Glomerular visceral epithelial cell (primary cell): ENCODE data around the gene TUBGCP3.
"Not testable (repeated sequence)": the region's sequence is repeated elsewhere in the genome, so short reads cannot be mapped to it uniquely, and the experiment has no call there.

ENCODE experiments used
- DNase-seq: peaks from one replicate; pipeline ENCODE4 v3.0.0-alpha.2; 2016; ENCODE audit errors: extremely low spot score

Gene TUBGCP3

GRCh38 chr13:112576768-112577167 lies 11.2 kb downstream of the TUBGCP3 start:
- DNase-seq: no peak

GRCh38 chr13:112576191-112576590 lies 11.8 kb downstream of the TUBGCP3 start:
- no peak for DNase-seq

- DNase-seq: no peak
Observed at GRCh38 chr13:112575675-112576074, 12.3 kb downstream of the TUBGCP3 start.

- DNase-seq: no peak
Observed at GRCh38 chr13:112574834-112575613, 12.9 kb downstream of the TUBGCP3 start.

GRCh38 chr13:112574416-112574815 lies 13.5 kb downstream of the TUBGCP3 start:
- no peak for DNase-seq

GRCh38 chr13:112573710-112574109 lies 14.2 kb downstream of the TUBGCP3 start:
- no peak for DNase-seq

GRCh38 chr13:112572366-112572765 lies 15.6 kb downstream of the TUBGCP3 start:
- no peak for DNase-seq

- DNase-seq: no peak
Observed at GRCh38 chr13:112569821-112570220, 18.1 kb downstream of the TUBGCP3 start.

- DNase-seq: no peak
Observed at GRCh38 chr13:112567161-112567862, 20.6 kb downstream of the TUBGCP3 start.

- DNase-seq: no peak
Observed at GRCh38 chr13:112562786-112563383, 25.1 kb downstream of the TUBGCP3 start.

GRCh38 chr13:112562254-112562653 lies 25.7 kb downstream of the TUBGCP3 start:
- no peak for DNase-seq

GRCh38 chr13:112561478-112561877 lies 26.5 kb downstream of the TUBGCP3 start:
- DNase-seq: no peak

- no peak for DNase-seq
Observed at GRCh38 chr13:112558696-112559418, 29.1 kb downstream of the TUBGCP3 start.

- no peak for DNase-seq
Observed at GRCh38 chr13:112556600-112556999, 31.4 kb downstream of the TUBGCP3 start.

- no peak for DNase-seq
Observed at GRCh38 chr13:112554214-112554850, 33.6 kb downstream of the TUBGCP3 start.

- not testable (repeated sequence) for DNase-seq
Observed at GRCh38 chr13:112548975-112549374, 39.0 kb downstream of the TUBGCP3 start.

GRCh38 chr13:112545856-112546255 lies 42.1 kb downstream of the TUBGCP3 start:
- peak; percentile 43 for DNase-seq

- DNase-seq: no peak
Observed at GRCh38 chr13:112532837-112533745, 54.9 kb downstream of the TUBGCP3 start.

GRCh38 chr13:112531263-112531794 lies 56.6 kb downstream of the TUBGCP3 start:
- DNase-seq: no peak

- DNase-seq: no peak
Observed at GRCh38 chr13:112530861-112531260, 57.1 kb downstream of the TUBGCP3 start.
